Karpas-422 (cell line): ENCODE data around the gene DDX51. TPM values are rescaled to one million over a fixed set of nuclear protein-coding genes. Genes with fewer than 3 reads are reported as not detected.

Experiments
- DNase-seq: peaks from one replicate; pipeline ENCODE4 v3.0.0-alpha.2; 2015
- H2AFZ ChIP-seq: fragments of 200-600 bp; sonication (generic); 2 replicates; pipeline ENCODE4 v1.6.1; 2014; ENCODE audit warnings: antibody characterized with exemption, low read length, mixed read lengths
- H3K27ac ChIP-seq: fragments of 200-600 bp; sonication (generic); 2 replicates; pipeline ENCODE4 v1.5.1; 2014; ENCODE audit warnings: mild to moderate bottlenecking, low read length, moderate library complexity
- H3K27me3 ChIP-seq: fragments of 200-600 bp; sonication (generic); 2 replicates; pipeline ENCODE4 v1.6.1; 2014; ENCODE audit warnings: low read length, mixed read lengths
- H3K36me3 ChIP-seq: fragments of 200-600 bp; sonication (generic); 2 replicates; pipeline ENCODE4 v1.6.1; 2014; ENCODE audit warnings: low read length, mixed read lengths; ENCODE audit not compliant: insufficient read depth
- H3K4me1 ChIP-seq: fragments of 200-600 bp; sonication (generic); 2 replicates; pipeline ENCODE4 v1.6.1; 2014; ENCODE audit warnings: mild to moderate bottlenecking, low read length, mixed read lengths
- H3K4me2 ChIP-seq: fragments of 200-600 bp; sonication (generic); 2 replicates; pipeline ENCODE4 v1.6.1; 2014; ENCODE audit warnings: low read length, low read depth, mild to moderate bottlenecking; ENCODE audit not compliant: poor library complexity, severe bottlenecking
- H3K4me3 ChIP-seq: fragments of 200-600 bp; sonication (generic); 2 replicates; pipeline ENCODE4 v1.5.1; 2014; ENCODE audit warnings: mild to moderate bottlenecking, antibody characterized with exemption, low read length, mixed read lengths
- H3K79me2 ChIP-seq: fragments of 200-600 bp; sonication (generic); 2 replicates; pipeline ENCODE4 v1.6.1; 2014; ENCODE audit warnings: mild to moderate bottlenecking, low read length, mixed read lengths
- H3K9ac ChIP-seq: fragments of 200-600 bp; sonication (generic); 2 replicates; pipeline ENCODE4 v1.6.0; 2014; ENCODE audit warnings: low read length
- H3K9me2 ChIP-seq: fragments of 200-600 bp; sonication (generic), shearing (Covaris generic); replicated peaks from 2 replicates; pipeline ENCODE4 v1.6.0; 2014; ENCODE audit warnings: mild to moderate bottlenecking, low read length, moderate library complexity; ENCODE audit not compliant: insufficient read depth
- H3K9me3 ChIP-seq: fragments of 300-700, 200-600 bp; sonication (generic); 2 replicates; pipeline ENCODE4 v1.6.1; 2014; ENCODE audit warnings: low read length, mixed read lengths
- H4K20me1 ChIP-seq: fragments of 200-600 bp; sonication (generic); 2 replicates; pipeline ENCODE4 v1.6.1; 2014; ENCODE audit warnings: mild to moderate bottlenecking, antibody characterized with exemption, low read length, low read depth; ENCODE audit not compliant: insufficient read depth
- total RNA-seq: library from RNA; depleted of rRNA; stranded (reverse); fragments of >200 nt; shearing (Covaris generic); gene quantifications from 2 replicates; pipeline ENCODE4 v1.2.3, GENCODE V29; 2014; ENCODE audit warnings: low replicate concordance

DDX51 gene
- total RNA-seq, 1 experiment from 2014 or later: 6.4 TPM

- no peak overlapping the region for H3K27ac ChIP-seq
- H3K27me3 ChIP-seq: no peaks in the 10 kb centered on the region
- no peak overlapping the region for H3K4me2 ChIP-seq
- DNase-seq: no peak
- H2AFZ ChIP-seq: no peak overlapping the region
- no peak overlapping the region for H3K4me3 ChIP-seq
- H3K36me3 ChIP-seq: peaks cover 59% of the 10 kb centered on the region
- no peaks in the 10 kb centered on the region for H3K79me2 ChIP-seq
- no peak overlapping the region for H3K9ac ChIP-seq
- H3K9me3 ChIP-seq: peaks cover 7% of the 10 kb centered on the region; the same call in 1 of the 2 replicates
- no peaks in the 10 kb centered on the region; the same call in 1 of the 2 replicates for H3K4me1 ChIP-seq
- H4K20me1 ChIP-seq: no peaks in the 10 kb centered on the region
- H3K9me2 ChIP-seq: no peaks in the 10 kb centered on the region
Measured at GRCh38 chr12:132127041-132127440, 17.1 kb downstream of the DDX51 start.

GRCh38 chr12:132125736-132126135 lies 18.4 kb downstream of the DDX51 start:
- Histone ChIP-seq H3K27me3 (no peaks in the 10 kb centered on the region), H3K4me1 (no peaks in the 10 kb centered on the region; the same call in 1 of the 2 replicates), H4K20me1 (no peaks in the 10 kb centered on the region), H3K27ac (no peak overlapping the region), H3K9me3 (peaks cover 7% of the 10 kb centered on the region; the same call in 1 of the 2 replicates), H3K4me3 (no peak overlapping the region), H3K79me2 (no peaks in the 10 kb centered on the region), H3K4me2 (no peak overlapping the region), H3K9ac (no peak overlapping the region), H3K9me2 (no peaks in the 10 kb centered on the region), H3K36me3 (peaks cover 66% of the 10 kb centered on the region), H2AFZ (no peak overlapping the region)
- DNase-seq: no peak

GRCh38 chr12:132124766-132125425 lies 19.2 kb downstream of the DDX51 start:
- no peak for DNase-seq
- H3K4me3 ChIP-seq: no peak overlapping the region
- no peak overlapping the region for H2AFZ ChIP-seq
- H3K27me3 ChIP-seq: no peaks in the 10 kb centered on the region
- no peaks in the 10 kb centered on the region for H3K79me2 ChIP-seq
- no peak overlapping the region for H3K9ac ChIP-seq
- no peak overlapping the region for H3K4me2 ChIP-seq
- H3K9me3 ChIP-seq: peaks cover 7% of the 10 kb centered on the region; the same call in 1 of the 2 replicates
- H3K9me2 ChIP-seq: no peaks in the 10 kb centered on the region
- H4K20me1 ChIP-seq: no peaks in the 10 kb centered on the region
- H3K36me3 ChIP-seq: peaks cover 66% of the 10 kb centered on the region
- no peaks in the 10 kb centered on the region; the same call in 1 of the 2 replicates for H3K4me1 ChIP-seq
- no peak overlapping the region for H3K27ac ChIP-seq

- Histone ChIP-seq H3K27ac (no peak overlapping the region), H4K20me1 (no peaks in the 10 kb centered on the region), H2AFZ (no peak overlapping the region), H3K27me3 (no peaks in the 10 kb centered on the region), H3K9me2 (no peaks in the 10 kb centered on the region), H3K9ac (no peak overlapping the region), H3K79me2 (no peaks in the 10 kb centered on the region), H3K4me1 (no peaks in the 10 kb centered on the region; the same call in 1 of the 2 replicates), H3K4me3 (no peak overlapping the region), H3K36me3 (peaks cover 66% of the 10 kb centered on the region), H3K9me3 (peaks cover 7% of the 10 kb centered on the region; the same call in 1 of the 2 replicates), H3K4me2 (no peak overlapping the region)
- no peak for DNase-seq
Measured at GRCh38 chr12:132123970-132124765, 20.0 kb downstream of the DDX51 start.

GRCh38 chr12:132121283-132121682 lies 22.8 kb downstream of the DDX51 start:
- DNase-seq: no peak

GRCh38 chr12:132118876-132119275 lies 25.2 kb downstream of the DDX51 start:
- no peaks in the 10 kb centered on the region for H3K4me1 ChIP-seq
- H4K20me1 ChIP-seq: no peaks in the 10 kb centered on the region

More at GRCh38 chr12:132121283-132121682, 22.8 kb downstream of the DDX51 start:
- Histone ChIP-seq H3K4me2 (no peak overlapping the region), H3K27ac (no peak overlapping the region), H3K36me3 (peaks cover 45% of the 10 kb centered on the region), H3K79me2 (no peaks in the 10 kb centered on the region), H3K9ac (no peak overlapping the region), H4K20me1 (no peaks in the 10 kb centered on the region), H2AFZ (no peak overlapping the region), H3K9me3 (no peaks in the 10 kb centered on the region), H3K27me3 (no peaks in the 10 kb centered on the region), H3K4me1 (no peaks in the 10 kb centered on the region), H3K4me3 (no peak overlapping the region), H3K9me2 (no peaks in the 10 kb centered on the region)

GRCh38 chr12:132117558-132117875 lies 26.6 kb downstream of the DDX51 start:
- H3K9me3 ChIP-seq: no peaks in the 10 kb centered on the region
- peaks cover 36% of the 10 kb centered on the region; the same call in 1 of the 2 replicates for H3K36me3 ChIP-seq
- no peak overlapping the region for H3K27ac ChIP-seq
- H3K4me3 ChIP-seq: no peak overlapping the region
- H3K9me2 ChIP-seq: no peaks in the 10 kb centered on the region
- H3K4me1 ChIP-seq: no peaks in the 10 kb centered on the region
- no peak overlapping the region for H2AFZ ChIP-seq
- no peak overlapping the region for H3K4me2 ChIP-seq
- no peaks in the 10 kb centered on the region for H3K79me2 ChIP-seq
- DNase-seq: no peak
- H4K20me1 ChIP-seq: no peaks in the 10 kb centered on the region
- no peaks in the 10 kb centered on the region for H3K27me3 ChIP-seq
- H3K9ac ChIP-seq: no peak overlapping the region

More at GRCh38 chr12:132118876-132119275, 25.2 kb downstream of the DDX51 start:
- no peaks in the 10 kb centered on the region for H3K9me3 ChIP-seq
- no peak overlapping the region for H2AFZ ChIP-seq
- H3K27me3 ChIP-seq: no peaks in the 10 kb centered on the region
- H3K9ac ChIP-seq: no peak overlapping the region
- DNase-seq: no peak
- H3K4me2 ChIP-seq: no peak overlapping the region
- H3K9me2 ChIP-seq: no peaks in the 10 kb centered on the region
- peaks cover 39% of the 10 kb centered on the region for H3K36me3 ChIP-seq
- no peak overlapping the region for H3K27ac ChIP-seq
- H3K79me2 ChIP-seq: no peaks in the 10 kb centered on the region
- H3K4me3 ChIP-seq: no peak overlapping the region
